Stomach (tissue), 4 donors: ENCODE data around the gene ST14.

Experiments
- POLR2A ChIP-seq, 4 donors: fragments of 450-650 bp; IDR thresholded peaks; one replicate each; pipeline ENCODE4 v1.6.1; 2016; ENCODE audit warnings: antibody characterized with exemption in 4 of 4, control low read depth in 2 of 4, mild to moderate bottlenecking in 1 of 4, moderate library complexity in 1 of 4
- POLR2AphosphoS5 ChIP-seq, 3 donors: sonication (generic); formaldehyde crosslinking; IDR thresholded peaks; one replicate each; pipeline ENCODE4 v1.6.1; 2016; ENCODE audit warnings: antibody characterized with exemption in 3 of 3
- TF ChIP-seq, protein P1 (sequence below), 7 experiments: fragments of 450-650 bp in 4 of 7; fragments of 200-600 bp in 3 of 7; sonication (generic) in 3 of 7; IDR thresholded peaks; one replicate each; pipeline ENCODE4 v1.5.1; 2016 to 2019; ENCODE audit warnings: antibody characterized with exemption in 7 of 7, control low read depth in 2 of 7, mild to moderate bottlenecking in 1 of 7

DNA sequence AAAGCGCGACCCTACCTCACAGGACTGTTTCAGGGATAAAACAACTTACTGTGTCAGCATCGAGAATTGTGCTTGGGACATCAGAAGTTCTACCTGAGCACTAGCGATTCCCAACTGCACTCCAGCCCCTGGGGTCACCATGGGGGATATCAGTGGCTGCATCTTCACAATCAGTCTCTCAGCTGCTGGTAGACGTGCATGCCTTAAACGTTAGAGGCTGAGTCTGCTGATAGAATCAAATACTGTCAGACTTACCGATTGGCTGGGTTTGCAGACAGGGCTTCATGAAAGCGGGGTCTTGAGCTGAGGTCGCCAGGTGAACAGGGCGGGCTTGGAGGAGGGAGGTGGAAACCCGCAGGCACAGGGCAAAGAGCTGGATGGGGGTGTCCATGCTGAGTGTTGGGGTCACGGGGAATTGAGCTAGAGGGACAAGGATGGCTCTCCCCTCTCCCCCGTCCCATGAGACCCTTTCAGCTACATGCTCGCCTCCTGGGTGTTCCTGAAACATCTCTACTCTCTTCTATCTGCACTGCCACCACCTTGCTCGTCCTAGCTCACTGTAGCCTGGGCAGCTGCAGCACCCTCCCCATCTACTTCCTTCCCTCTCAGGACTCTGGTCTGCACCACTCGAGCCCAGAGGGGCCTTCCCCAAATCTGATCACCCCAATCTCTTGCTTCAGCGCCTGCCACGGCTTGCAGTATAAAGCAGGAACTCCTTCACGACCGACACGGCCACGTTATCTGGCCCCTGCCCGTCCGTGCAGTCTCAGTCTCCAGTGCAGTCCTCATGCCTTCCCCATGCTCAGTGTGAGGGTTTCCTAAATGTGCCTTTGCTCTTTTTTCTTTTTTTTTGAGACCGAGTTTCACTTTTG, 43.5 kb downstream of the ST14 start:
- TF ChIP-seq, protein P1, sequence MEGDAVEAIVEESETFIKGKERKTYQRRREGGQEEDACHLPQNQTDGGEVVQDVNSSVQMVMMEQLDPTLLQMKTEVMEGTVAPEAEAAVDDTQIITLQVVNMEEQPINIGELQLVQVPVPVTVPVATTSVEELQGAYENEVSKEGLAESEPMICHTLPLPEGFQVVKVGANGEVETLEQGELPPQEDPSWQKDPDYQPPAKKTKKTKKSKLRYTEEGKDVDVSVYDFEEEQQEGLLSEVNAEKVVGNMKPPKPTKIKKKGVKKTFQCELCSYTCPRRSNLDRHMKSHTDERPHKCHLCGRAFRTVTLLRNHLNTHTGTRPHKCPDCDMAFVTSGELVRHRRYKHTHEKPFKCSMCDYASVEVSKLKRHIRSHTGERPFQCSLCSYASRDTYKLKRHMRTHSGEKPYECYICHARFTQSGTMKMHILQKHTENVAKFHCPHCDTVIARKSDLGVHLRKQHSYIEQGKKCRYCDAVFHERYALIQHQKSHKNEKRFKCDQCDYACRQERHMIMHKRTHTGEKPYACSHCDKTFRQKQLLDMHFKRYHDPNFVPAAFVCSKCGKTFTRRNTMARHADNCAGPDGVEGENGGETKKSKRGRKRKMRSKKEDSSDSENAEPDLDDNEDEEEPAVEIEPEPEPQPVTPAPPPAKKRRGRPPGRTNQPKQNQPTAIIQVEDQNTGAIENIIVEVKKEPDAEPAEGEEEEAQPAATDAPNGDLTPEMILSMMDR (IDR thresholded peaks at IDR 0.05): no peak
- no peak for TF ChIP-seq POLR2A (IDR thresholded peaks at IDR 0.05)
- TF ChIP-seq POLR2AphosphoS5 (IDR thresholded peaks at IDR 0.05): no peak
